ENCODE data around the gene ZNF473.
"Not testable (repeated sequence)": the region's sequence is repeated elsewhere in the genome, so short reads cannot be mapped to it uniquely, and the experiment has no call there.

The ZNF473 gene

GRCh38 chr19:50099696-50100095 lies 73.9 kb downstream of the ZNF473 start:
- DNase-seq (ENCODE audit: low read depth in 2 of 2), result not testable (repeated sequence)

GRCh38 chr19:50100946-50101345 lies 75.1 kb downstream of the ZNF473 start:
- DNase-seq (ENCODE audit: low read depth in 2 of 2), result not testable (repeated sequence)
